ENCODE results near the gene APLNR.

The APLNR gene

DNA sequence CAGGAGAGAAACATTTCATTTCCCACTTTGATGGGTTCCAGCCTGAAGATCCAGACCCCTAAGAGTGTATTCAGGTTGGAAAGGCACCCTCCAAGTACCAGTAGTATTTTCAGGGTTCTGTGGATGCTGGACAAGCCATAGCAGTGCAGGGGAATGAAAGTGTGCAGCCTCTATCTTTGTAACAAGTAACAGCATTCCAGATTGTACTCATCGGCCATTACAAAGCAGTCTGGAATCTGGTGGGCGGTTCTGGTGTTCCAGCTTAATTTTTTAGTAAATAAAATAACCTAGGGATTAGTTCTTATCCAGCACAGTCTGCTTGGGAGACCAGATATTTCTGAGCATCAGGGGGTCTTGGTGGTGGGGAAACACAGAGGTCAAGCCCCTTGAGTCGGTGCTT, 22.6 kb downstream of the APLNR start:
- no peak for DNase-seq

DNA sequence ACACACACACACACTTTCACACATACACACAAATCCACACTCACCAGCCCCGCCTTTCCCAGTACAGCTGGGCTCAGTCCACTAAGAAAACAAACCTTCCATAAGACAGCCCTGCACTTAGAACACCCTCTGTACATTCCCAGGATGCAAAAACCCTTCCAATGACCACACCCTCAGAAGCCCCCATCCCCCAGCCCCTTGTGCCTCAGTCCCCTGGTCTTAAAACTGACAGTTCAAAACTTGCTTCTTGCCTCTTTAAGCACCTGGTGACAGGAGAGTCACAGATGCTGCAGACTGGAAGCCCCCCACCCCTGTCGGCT, 23.0 kb downstream of the APLNR start:
- no peak for DNase-seq

DNA sequence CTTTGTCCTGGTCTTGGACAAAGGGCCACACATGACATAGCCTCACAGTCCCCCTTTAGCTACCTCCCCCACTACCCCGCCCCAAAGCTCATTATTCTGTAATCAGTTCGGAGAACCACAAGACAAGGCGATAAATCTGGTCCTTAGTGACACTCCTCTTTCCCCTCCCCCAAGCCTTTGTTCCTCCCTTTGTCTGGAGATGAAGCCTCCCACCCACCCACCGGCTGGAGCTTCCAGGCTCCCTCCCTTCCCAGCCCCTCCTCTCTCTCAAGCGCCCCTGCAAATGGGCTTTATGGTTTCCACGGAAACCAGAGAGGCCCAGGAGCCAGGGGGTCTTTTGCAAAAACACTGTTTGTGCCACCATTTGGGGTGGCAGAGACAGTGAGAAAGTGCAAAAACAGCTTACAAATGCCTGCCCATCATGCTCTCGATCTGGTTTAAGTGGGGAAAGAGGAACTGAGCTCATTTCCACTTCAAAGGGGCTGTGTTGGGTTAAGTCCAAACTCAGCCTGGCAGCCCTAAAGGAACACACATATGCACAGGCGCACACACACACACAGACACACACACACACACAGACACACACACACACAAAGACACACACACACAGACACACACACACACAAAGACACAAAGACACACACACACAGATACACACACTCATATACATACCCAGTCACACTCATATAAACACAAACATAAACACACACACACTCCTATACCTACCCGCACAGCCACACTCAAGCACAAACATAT, 23.5 kb downstream of the APLNR start:
- DNase-seq: no peak

DNA sequence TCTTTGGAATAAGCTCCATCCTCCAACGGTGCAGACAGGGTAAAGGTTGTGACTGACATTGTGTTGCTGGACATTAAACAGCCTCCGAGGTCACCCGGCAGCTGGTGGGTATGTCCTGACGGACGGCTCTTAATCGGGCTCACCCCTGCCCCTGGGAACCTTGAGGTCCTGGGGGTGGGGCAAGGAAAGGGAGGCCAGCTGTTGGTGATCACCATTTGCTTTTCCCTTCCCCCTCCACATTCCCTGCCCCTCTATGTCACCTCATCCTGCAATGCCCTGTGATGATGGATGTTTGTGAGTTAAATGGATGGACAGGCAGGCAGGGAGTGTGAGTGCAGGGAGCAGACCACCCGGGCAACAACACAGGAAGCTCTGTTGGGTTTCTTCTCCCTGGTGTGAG, 26.3 kb downstream of the APLNR start:
- no peak for DNase-seq

DNA sequence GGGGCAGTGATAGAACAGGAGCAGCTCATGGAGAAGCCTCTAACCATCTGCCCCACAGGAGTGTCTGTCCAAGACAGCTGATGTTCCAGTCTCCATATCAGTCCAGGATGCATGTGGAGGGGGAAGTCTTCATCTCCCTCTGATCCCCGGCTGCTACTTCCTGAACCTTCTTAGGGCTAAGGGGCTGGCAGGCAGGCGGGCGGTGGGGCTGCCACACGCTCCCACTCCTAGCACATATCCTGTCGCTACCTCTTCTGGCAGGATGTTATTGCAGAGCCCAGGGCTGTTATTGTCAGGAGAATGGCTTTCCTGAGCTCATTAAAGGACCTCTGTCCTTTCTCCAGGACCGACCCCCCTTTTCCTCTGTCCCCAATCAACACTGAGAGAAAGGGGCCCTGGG, 29.9 kb downstream of the APLNR start:
- DNase-seq: no peak

DNA sequence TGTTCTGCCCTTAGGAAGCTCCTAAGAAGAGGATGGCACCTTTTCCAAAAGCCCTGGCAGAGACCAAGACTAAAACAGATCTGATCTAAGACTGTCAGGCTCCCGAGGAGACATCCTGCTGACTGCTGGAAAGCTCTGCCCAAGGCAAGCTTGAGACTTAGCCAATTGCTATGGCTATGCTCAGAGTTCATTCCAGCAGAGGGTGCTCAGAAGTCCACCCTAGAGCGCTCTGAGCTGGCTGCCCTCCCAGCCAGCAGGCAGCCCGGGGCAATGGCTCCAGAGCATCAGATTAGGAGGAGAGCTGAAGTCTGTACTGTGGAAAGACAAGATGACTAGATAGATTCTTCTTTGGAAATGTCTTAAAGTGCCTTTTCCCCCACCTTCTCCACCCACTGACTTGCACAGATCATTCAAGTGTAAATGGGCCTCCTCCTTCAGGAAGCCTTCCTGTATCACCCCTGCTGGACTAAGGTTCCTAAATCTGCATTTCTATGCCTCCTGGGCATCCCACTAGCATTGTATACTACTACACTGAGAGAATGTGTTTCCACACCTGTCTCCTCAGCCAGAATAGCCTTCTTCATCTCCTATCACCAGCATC, 31.9 kb downstream of the APLNR start:
- no peak for DNase-seq

DNA sequence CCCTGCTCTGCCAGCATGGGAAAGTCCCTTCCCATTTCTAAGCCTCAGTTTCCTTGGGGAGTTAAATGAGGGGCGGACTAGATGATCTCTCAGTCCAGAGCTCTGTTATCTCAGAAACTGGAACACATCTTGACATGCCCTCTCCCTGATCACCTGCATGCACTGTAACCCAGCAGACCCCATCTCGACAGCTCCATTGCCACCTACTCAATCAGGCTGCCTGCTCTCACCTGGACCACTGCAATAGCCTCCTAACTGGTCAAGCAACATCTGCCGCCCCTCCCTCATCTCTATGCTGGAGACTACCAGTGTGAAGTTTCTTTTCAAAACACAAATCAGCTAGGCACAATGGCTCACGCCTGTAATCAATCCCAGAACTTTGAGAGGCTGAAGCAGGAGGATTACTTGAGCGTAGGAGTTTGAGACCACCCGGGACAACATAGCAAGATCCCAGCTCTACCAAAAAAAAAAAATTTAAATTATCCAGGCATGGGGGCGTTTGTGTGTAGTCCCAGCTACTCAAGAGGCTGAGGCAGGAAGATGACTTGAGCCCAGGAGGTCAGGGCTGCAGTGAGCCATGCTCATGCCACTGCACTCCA, 33.1 kb downstream of the APLNR start:
- no peak for DNase-seq

DNA sequence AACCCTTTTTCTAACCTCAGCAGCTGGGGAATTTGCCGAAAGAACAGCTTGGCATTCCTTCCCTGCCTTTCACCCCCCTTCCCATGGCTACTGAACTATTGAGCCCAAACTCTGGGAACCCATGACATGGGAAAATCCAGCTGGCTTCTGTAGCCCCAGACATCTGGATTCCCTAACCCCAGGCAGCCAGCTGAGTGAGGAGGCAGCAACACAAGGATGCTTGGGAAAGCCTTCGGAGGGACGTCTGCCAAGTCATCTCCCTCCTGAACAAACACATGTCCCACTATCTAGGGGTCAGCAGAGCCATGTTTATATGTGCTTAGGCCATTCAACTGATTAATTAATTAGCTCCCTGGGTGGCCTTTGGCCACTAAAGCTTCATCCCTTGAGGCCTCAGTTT, 33.7 kb downstream of the APLNR start:
- DNase-seq: no peak

DNA sequence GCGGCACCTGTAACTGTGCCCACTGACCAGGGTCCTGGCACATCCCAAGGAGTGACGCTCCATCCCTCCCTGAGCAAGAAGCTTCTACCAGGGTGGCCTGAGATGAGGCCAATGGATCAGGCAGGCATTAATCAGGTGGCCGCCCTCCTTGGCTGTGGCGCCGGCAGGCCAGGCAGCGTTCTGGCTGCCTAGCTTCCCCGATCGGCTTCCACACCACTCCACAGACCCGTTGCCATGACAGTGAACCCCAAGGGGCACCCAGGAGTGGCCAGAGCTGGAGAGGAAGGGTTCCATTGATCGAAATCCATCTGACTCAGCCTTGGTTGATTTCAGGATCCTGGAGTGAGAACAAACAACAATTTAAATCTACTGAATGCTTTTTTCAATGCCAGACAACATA, 34.8 kb downstream of the APLNR start:
- no peak for DNase-seq

DNA sequence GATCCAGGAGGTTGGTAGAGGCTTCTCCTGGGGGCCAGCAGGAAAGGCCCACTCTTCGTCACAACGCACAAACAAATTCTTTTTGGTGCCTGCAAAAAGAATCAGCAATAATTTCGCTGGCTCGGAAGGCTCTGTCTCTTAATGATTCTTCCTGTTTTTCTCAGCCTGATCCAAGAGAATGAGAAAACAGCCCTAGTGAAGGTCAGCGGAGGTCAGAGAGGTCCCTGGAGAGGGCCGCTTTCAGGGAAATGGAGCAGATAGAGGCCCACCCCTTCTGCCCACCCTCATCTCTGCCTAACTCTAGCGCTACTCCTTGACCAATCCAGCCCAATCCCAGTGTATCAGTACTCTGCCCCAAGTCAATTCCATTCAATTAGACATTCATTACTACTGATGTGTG, 36.1 kb downstream of the APLNR start:
- no peak for DNase-seq

DNA sequence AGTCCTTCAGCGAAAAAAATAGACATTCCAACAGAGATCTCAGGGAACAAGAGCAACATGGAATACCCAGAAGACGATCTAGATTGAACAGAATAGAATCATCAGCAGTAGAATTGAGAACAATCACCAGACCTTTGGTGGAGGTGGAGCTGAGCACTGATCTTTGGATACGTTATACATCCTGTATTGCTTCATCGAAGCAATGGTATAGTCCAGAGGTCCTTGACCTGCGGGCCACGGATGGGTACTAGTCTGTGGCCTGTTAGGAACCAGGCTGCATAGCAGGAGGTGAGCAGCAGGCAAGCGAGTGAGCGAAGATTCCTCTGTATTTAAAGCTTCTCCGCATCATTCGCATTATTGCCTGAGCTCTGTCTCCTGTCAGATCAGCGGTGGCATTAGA, 37.7 kb downstream of the APLNR start:
- no peak for DNase-seq

DNA sequence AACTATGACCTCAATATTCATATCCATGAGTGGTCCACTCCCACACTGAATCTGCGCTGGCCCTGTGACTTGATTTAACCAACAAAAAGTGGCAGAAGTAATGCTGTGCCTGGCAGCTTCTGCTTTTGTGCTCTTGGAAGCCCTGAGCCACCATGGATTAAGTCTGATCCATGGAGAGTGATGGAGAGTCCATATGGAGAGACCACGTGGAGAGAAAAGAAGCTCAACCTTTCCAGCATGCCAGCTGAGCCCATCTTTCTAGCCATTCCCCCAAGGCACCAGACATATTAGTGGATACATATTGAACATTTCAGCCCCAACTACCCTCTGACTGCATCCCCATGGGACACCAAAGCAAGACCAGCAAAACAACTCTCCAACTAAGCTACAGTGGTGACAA, 39.3 kb downstream of the APLNR start:
- DNase-seq: no peak

DNA sequence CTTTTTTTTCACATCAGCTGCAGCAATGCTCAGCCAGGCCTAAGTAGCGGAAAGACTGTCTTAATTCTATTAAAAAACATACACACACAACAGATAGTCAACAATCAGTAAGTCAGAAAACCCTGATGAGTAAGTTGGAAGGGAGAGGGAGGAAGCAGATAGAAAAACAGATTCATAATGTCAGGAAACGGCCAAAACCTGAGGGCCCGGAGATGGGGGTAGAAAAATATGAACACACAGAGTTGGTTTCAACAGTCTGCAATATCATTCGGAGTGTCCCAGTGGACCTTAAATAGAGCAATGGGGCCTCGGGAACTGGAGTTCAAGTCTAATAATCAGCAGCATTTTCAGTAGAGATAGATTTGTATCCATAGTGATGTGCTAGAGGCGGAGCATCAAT, 40.5 kb downstream of the APLNR start:
- no peak for DNase-seq

DNA sequence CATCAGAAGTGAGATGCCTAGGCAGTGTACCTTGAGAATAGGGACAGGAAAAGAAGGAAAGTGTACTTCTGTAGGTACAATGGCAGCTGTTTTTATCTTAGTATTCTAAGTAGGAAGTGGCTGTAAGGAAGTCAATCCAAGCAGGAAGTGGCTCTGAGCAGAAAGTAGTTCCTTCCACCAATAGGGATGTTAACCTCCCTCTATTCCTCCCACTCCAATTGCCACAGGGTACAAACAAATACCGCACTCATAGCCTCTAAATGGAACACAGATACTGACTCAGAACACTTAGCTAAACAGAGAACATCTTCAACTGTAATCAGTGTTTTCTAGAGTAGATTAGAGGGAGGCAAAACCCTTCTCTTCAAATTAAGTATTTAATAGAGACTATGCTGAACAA, 44.7 kb downstream of the APLNR start:
- DNase-seq: no peak

DNA sequence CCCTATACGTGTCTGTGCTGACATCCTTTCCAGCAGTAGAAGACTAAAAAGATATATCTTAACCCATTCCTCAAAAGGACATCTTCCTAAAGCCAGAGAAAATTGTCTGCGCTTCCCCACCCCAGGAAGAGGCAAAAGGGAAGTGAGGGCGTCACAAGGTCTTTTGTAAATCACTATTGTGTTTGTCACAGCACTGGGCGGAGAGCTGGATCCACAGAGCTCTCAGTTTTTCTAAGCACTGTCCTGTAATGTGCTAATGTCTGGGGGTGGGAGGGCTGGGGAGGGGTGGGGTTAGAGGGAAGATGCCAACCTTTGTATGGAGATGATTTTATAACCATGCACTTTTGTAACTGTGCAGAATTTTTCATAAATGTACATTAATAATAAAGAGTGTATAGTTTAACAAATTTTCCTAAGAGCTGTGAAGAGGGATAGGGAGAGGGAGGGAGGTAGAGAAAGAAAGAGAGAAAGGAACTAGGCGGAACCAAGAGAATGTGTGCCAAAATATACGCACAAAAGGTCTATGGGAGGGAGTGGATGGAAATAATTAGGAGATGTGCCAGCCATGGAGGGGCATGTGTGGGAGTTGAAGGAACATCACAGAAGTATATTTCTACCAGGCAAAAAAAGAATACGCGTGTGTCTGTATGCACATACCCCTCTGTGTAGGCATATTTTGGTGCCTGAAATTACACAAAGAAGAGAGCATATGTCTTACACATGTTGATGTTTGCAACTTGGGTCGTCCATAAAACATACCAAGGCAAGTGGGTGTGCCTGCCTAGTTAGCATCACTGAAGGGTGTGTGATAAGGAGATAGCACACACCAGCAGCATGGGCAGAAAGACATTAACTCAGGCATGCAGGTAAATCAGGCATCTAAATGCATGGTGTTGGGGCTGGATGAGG, 45.5 kb downstream of the APLNR start:
- no peak for DNase-seq

DNA sequence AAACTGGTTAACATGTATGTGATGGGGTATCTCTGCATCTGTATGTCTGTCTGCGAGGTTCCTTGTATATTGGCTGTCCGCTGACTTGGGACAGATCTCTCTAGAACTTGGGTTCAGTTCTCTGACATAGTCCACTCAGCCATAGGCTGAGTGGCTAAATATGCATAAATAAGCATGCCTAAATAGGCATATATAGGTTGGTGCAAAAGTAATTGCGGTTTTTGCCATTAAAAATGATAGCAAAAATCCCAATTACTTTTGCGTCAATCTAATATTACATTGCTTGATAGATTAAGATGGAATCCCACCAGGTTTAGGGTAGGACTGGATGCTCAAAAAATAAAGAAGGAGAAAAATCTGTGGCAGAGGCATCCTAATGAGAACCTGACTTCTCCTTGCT, 46.5 kb downstream of the APLNR start:
- DNase-seq: no peak
